ENCODE measurements around the gene COL9A2.
A peak's percentile ranks its signal among the peaks of the same experiment; 100 is the strongest.
"Not testable (repeated sequence)": the region's sequence is repeated elsewhere in the genome, so short reads cannot be mapped to it uniquely, and the experiment has no call there.

COL9A2 gene

DNA sequence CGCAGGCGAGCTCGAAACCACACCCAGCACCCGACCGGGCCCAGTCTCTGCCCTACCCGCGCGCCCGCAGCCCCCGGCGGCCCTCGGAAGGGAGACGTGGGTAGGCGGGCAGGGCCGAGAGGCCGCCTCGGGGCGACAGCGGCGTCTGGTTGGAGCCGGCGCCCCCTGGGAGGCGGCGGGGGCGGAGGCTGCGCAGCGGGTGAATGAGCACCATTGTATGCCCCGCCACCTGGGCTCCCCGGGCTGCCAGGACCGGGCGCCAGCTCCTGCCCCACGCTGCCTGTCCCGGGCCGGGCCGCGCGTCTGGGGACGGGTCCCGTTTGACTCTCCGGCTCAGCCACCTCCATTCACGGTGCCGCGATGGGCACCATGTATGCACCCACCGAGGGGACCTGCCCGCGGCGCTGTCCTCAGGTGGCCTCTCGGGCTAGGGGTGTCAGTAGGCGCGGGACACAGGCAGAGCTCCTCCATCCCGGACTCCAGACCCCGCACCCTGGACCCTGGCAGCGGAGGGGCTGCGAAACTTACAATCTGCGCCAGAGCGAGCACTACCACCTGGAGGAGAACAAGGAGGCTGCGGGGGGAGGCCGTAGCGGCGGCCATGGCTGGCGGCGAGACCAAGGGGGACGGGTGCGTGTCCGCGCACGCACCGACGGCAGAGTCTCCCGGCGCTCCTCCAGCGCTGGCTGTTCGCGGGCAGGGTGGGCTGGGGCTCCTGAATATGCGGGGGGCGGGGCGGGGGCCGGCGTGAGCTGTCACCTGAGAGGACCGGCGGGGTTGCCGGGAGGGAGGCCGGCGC is at the start of gene COL9A2:
TSS of gene COL9A2 (minus strand) at position 692 of the 799 bp plus-strand sequence. CDS start at position 603, 89 bp downstream.
- peak; percentile 92 for DNase-seq

DNA sequence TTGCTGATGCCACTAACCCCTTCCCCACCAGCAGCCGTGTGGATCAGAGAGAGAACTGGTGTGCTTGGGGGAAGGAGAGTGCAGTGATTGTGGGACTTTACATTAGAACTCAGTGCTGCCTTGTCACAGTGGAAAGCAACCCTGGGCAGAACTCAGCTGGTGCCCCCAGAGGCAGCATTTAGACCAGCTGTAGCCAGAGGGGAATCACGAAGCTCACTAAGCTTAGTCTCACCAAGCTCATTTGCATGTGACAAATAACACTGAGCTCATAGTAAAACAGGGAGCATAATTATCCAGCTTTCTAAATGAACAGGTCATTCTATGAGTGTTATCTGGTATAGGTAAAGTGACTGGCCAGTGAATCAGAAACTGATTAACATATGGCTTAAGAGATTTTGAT is 46.6 kb upstream of the COL9A2 start:
- no peak for DNase-seq

DNA sequence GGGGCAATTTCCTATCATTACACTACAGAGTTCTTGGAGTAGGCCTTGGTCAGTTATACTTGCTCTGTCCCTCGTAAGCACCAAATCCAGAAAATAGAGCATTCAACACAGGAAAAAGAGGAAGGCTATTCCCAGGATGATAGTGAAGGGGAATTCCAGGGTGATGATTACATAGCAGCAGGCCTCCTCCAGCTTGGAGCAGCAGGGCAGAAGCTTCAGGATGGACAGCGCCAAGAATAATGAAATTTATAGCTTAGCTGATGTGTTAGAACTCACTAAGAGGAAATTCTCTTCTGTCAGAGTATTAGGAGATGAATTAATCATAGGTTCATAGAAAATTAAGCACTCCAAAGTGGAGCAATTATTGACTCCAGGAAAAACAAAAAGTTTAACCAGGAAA is 45.6 kb upstream of the COL9A2 start:
- DNase-seq = no peak

GRCh38 chr1:40362199-40362598 is 45.1 kb upstream of the COL9A2 start:
- no peak for DNase-seq

- no peak for DNase-seq
Observed at GRCh38 chr1:40361637-40362036, 44.6 kb upstream of the COL9A2 start.

GRCh38 chr1:40361201-40361600 is 44.1 kb upstream of the COL9A2 start:
- no peak for DNase-seq

GRCh38 chr1:40360631-40361030 is 43.5 kb upstream of the COL9A2 start:
- no peak for DNase-seq

DNA sequence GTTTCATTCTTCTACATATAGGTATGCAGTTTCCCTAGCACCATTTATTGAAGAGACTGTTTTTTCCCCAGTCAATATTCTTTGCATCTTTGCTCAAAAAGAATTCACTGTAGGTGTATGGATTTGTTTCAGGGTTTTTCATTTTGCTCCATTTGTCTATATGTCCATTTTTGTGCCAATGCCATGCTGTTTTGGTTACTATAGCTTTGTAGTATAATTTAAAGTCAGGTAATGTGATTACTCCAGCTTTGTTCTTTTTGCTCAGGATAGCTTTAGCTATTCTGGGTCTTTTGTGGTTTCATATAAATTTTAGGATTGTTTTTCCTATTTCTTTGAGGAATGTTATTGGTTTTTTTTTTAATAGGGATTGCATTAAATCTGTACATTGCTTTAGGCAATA is 40.5 kb upstream of the COL9A2 start:
- no peak for DNase-seq

- no peak for DNase-seq
Observed at GRCh38 chr1:40353082-40353481, 36.0 kb upstream of the COL9A2 start.

GRCh38 chr1:40352126-40352525 is 35.0 kb upstream of the COL9A2 start:
- DNase-seq = no peak

DNA sequence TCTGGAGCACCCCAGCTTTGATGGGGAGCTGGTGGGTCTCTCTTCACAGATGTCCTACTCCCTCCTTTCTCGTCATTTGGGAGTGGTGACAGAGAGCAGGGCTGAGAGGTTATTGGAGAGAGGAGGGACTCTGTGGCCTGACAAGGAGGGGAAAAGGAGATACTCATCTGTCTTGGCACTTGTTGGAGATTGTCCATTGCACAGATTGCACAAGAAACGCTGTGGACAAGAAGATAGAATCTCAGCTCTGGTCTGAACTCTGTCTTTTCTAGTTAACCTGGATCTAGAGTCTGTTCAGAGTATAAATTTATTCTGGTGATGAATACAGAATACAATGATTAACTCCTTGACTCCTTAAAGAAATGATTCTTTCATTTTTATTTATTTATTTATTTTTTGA is 34.0 kb upstream of the COL9A2 start:
- DNase-seq = no peak

GRCh38 chr1:40350391-40350790 is 33.3 kb upstream of the COL9A2 start:
- DNase-seq = no peak

GRCh38 chr1:40344597-40344996 is 27.5 kb upstream of the COL9A2 start:
- DNase-seq = peak; percentile 78

DNA sequence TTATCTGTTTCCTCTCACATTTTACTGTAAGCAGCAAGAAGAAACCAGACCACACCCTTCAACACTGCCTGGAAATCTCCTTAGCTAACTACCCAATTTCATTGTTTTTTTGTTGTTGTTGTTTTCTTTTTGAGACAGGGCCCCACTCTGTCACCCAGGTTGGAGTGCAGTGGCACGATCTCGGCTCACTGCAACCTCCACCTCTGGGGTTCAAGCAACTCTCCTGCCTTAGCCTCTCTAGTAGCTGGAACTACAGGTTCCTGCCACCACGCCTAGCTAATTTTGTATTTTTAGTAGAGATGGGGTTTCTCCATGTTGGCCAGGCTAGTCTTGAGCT is 25.3 kb upstream of the COL9A2 start:
- DNase-seq = not testable (repeated sequence)

DNA sequence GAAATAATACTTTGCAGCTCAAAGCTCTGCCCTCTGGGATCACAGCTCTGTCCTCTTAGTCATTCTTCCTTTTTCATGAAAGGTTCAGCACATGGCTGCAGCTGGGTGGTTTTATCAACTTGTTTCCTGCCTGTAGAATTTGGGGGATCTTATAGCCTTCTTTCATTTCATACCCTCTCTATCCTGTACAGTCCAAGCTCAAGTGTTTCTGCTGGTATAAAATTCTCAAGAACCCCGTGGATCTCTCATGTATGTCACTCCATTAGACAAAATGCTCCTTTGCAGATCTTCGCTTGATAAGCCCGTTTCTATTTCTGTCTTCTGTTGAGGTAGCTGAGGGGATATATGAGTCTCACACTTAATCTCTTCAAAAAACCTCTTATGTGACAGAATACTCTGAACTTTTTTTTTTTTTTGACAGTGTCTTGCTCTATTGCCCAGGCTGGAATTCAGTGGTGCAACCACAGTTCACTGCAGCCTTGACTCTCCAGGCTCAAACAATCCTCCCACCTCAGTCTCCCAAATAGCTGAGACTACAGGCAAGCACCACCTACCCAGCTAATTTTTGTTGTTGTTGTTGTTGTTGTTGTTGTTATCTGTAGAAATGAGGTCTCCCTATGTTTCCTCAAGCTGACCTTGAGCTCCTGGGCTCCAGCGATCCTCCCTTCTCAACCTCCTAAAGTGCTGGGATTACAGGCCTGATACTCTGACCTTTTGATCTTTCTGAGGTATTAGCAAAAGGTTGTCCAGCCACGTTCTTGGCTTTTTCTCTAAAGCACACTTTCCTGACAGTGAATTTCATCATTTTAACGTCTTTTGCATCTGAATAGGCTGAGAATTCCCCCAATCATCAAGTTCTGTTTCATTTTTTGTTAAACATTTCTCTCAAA is 24.6 kb upstream of the COL9A2 start:
- no peak for DNase-seq

DNA sequence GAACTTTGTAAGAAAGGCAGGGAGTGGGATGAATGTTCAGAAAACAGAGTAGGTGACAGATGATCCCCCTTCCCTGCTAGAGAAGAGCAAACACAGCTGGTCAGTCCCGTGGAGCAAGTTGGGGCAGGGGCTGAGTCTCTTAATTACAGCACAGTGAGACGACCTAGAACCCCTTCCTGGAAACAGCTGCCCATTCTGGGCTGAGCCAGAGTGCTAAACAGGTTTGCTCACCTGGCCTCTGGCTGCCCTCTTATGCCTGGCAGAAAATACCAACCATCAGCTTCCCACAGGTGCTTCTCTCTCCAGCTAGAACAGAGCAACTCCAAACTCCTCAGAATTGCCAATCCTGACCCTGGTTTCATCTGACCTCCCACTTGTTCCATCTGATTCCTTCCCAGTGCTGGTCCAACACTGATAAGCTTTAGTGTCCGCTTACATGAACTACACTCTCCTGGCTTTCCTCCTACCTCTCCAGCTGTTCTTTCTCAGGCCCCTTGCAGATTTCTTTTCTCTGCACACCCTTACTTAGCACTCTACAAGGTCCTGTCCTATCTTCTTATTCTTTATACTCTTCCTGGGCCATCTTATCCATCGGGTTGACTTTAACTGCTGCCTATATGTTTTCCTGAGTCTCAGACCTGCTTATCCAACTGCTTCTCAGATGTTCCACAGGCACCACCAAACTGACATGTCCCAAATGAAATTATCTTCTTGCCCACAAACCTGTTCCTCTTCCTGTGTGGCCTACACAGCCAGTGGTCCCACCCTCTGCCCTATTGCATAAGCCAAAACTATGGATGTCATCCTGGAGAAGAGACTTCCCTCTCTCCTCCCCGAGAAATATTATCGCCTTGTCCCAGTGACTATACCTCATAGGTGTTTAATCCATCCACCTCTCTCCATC is 22.6 kb upstream of the COL9A2 start:
- DNase-seq = no peak

- peak; percentile 99 for DNase-seq
Observed at GRCh38 chr1:40338745-40339419, 21.8 kb upstream of the COL9A2 start.

- no peak for DNase-seq
Observed at GRCh38 chr1:40337443-40337842, 20.4 kb upstream of the COL9A2 start.

DNA sequence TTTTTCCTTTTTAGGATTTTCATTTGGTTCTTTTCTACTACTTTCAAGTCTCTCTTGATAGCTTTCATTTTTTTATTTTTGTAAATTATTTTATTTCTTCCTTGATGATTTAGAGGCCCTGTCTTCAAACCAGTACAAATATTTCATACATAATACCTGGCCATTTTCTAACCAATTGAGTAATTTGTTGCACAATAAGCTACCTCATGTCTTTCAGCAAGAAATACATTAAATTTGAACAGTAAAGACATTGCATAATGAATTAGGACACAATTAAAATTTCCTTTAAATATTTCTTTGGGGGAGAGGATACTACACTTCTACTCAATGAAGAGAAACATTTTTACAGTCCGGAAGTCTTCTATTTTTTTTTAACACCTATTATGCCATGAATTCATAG is 15.6 kb upstream of the COL9A2 start:
- DNase-seq = no peak

- DNase-seq = not testable (repeated sequence)
Observed at GRCh38 chr1:40331403-40331802, 14.3 kb upstream of the COL9A2 start.

- DNase-seq = no peak
Observed at GRCh38 chr1:40318970-40319621, 2.0 kb upstream of the COL9A2 start.

GRCh38 chr1:40318476-40318875 is 1.4 kb upstream of the COL9A2 start:
- no peak for DNase-seq
